HG02981 (cell line): Measurements from ENCODE around the gene WWC1.
A peak's percentile ranks its signal among the peaks of the same experiment; 100 is the strongest.
"Not testable (repeated sequence)": the region's sequence is repeated elsewhere in the genome, so short reads cannot be mapped to it uniquely, and the experiment has no call there.

Experiments used
- ATAC-seq: cut with Tn5 transposase; IDR thresholded peaks from one replicate; pipeline ENCODE4 v1.9.1; 2021; ENCODE audit warnings: mild to moderate bottlenecking, moderate library complexity; ENCODE audit not compliant: unreplicated experiment

The WWC1 gene

DNA sequence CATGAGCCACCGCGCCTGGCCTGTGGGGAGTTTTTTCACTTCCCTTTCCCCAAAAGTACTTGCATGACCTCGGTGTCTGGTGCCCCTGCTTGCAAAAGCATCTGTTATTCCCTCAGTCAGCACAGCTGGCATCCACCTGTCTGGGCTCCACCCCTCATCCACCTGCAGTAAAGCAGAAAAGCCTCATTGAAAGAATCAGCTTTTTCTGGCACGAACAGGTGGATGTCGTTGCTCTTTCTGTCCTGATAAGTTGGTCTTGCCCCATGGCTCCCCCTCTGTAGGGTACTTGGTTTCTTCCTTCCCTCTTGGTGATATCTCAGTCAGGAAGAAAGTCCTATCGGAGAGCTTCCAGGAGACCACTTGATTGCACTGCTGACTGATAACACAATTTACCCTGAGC lies 37.4 kb downstream of the WWC1 start:
- peak; percentile 69 for ATAC-seq

DNA sequence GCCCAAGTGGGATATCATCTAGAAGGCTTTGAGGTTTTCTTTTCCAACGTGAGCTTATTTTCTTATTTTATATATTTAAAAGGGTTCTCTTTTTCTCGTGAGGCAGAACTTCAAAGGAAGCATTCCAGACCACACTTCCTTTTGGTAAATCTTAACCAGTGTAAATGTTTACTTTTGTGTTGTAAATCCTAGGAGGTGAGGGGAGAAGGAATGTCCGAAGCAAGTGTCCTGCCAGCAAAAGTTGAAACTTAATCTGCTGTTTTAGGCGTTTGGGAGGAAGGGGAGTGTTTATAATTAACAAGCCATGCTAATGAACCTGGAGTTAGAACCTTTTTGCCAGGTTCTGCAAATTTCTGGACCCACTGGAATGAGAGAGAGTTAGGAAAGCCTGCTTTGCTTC lies 37.9 kb downstream of the WWC1 start:
- no peak for ATAC-seq

DNA sequence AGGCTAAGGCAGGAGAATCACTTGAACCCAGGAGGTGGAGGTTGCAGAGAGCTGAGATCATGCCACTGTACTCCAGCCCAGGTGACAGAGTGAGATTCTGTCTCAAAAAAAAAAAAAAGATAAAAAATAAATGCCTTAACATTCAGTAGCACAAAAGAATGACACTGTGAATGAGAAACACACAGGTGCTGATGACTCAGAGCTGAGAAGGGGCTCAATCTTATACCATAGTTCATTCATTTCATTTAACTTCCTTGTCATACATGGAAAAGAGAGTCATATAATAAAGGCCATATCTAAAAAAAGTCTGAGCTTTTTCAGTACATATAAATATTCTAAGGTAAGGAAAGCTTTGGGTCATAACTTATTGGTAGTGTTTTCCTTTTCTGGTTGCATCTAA lies 40.6 kb downstream of the WWC1 start:
- no peak for ATAC-seq

DNA sequence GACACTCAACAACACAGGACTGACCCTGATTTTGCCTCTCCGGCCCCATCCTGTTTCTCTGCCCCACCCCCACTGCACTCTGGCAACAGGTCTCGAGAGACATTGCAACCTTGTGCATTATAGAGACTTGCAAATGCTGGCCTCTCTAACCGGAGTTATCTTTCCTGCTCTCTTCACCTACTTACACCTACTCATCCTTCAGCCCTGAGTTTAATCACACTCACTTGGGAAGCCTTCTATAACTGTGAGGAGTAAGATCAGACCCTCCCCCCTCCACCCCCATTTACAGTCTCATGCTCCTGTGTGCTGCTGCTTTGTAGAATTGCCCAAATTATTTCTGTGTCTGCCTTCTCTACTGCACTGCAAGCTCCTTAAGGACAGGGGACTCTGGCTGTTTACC lies 42.8 kb downstream of the WWC1 start:
- ATAC-seq, result no peak

- no peak for ATAC-seq
Measured at GRCh38 chr5:168334695-168335094, 43.2 kb downstream of the WWC1 start.

- no peak for ATAC-seq
Measured at GRCh38 chr5:168337361-168337760, 45.9 kb downstream of the WWC1 start.

GRCh38 chr5:168339109-168339771 lies 47.8 kb downstream of the WWC1 start:
- ATAC-seq, result no peak

GRCh38 chr5:168339772-168340140 lies 48.3 kb downstream of the WWC1 start:
- not testable (repeated sequence) for ATAC-seq

GRCh38 chr5:168340487-168340886 lies 49.0 kb downstream of the WWC1 start:
- ATAC-seq, result no peak

- no peak for ATAC-seq
Measured at GRCh38 chr5:168341178-168341577, 49.7 kb downstream of the WWC1 start.

DNA sequence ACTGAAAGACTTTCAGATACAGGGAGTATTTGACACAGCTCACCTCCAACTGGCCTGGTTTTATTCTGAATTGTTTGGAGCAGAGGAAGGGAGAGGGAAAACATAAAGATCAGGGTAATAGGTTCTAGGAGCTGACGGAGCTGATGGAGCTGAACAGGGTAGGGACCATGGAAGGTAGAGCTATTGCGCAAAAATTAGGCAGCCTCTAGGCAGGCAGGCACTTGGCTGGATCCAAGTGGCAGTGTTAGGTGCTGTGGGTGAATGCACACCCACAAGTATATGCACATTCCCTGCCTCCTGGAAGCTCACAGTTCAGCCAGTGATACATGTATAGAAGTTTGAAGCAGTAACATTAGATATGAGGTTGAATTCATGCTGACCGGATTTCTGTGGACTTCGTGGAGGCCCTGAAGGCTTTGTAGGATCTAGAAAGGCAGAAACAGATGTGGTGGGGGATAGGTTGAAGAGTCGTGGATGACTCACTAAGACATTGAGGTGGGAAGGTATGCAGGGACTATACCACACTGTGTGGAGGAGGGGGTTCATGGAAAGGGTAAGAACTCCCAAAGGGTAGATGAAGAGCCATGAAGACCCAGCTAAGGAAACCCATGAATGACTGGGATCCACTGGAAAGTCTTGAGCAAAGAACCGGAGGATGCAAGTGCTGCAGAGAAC lies 50.8 kb downstream of the WWC1 start:
- ATAC-seq, result no peak

- ATAC-seq, result no peak
Measured at GRCh38 chr5:168342985-168343384, 51.5 kb downstream of the WWC1 start.

- ATAC-seq, result no peak
Measured at GRCh38 chr5:168346417-168346816, 55.0 kb downstream of the WWC1 start.

GRCh38 chr5:168347368-168348083 lies 56.1 kb downstream of the WWC1 start:
- peak; percentile 54 for ATAC-seq

GRCh38 chr5:168348084-168348414 lies 56.6 kb downstream of the WWC1 start:
- ATAC-seq, result no peak

- no peak for ATAC-seq
Measured at GRCh38 chr5:168350315-168350714, 58.9 kb downstream of the WWC1 start.

DNA sequence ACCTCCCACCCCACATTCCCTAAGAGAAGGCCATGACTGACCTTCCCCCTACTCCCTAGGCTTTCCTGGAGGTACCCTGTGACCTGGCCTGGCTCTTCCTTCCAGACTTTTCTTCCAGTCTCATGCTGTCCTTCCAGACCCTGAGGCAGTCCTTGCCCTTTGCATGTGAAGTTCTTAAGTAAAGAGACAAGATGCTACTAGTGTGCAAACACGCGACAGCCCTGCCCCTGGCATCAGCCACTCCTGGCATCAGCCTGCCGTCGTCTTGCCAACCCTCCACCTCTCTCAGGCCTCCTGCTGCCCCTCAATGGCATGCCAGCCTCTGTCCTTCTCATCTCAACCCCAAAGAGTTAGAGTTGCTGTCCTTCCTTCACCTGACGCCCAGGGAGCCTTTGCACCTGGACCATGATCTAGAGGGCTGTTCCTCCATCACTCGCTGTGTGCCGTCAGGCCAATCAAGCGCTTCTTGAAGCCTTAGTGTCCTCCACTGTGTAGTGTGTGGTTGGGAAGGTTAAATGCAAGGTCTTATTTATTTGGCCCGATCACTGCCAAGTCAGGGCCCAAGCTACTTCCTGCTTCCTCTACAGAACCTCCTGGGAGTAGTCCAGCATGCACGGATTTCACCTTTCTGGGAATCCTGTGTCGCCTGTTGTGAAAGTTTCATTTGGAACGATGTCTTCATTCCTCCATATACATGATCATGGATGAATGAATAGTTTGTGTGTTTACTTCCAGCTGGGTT lies 61.9 kb downstream of the WWC1 start:
- ATAC-seq, result no peak

GRCh38 chr5:168354397-168354796 lies 63.0 kb downstream of the WWC1 start:
- no peak for ATAC-seq

DNA sequence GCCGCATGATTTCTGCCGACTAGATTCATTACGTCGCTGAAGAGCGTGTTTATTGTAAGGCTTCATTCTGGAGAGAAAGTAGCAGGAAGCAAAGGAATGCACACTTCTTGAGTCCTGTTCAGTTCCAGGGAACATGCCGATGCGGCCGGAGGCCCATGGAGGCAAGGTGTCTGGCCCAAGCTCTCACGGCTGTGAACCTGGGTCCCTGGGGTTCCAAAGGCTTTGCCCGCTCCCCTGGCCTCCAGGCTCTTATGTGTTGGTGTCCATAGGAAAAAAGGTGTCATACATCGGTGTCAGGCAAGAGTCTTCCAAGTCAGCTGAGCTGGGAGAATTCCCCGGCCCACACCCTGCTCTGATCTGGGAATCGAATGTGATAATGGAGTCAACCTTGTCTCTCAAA lies 64.7 kb downstream of the WWC1 start:
- no peak for ATAC-seq

- no peak for ATAC-seq
Measured at GRCh38 chr5:168356592-168356991, 65.1 kb downstream of the WWC1 start.

- ATAC-seq, result no peak
Measured at GRCh38 chr5:168357876-168358275, 66.4 kb downstream of the WWC1 start.
